SK-N-SH treated with all-trans-retinoic acid at 6 μM for 48 hours (cell line): ENCODE results near the gene DRC1.

Source experiments
- ARNTL ChIP-seq: fragments of 450-650 bp; formaldehyde crosslinking; IDR thresholded peaks from 2 replicates; pipeline ENCODE4 v1.5.0; 2020; ENCODE audit warnings: low read depth, mild to moderate bottlenecking, moderate library complexity, borderline replicate concordance
- CSDC2 ChIP-seq: fragments of 250-450 bp; sonication (Bioruptor Pico); IDR thresholded peaks from 2 replicates; pipeline ENCODE4 v1.5.0; 2020; ENCODE audit warnings: mild to moderate bottlenecking, moderate library complexity
- GLIS3 ChIP-seq: fragments of 250-450 bp; sonication (Bioruptor Pico); IDR thresholded peaks from 2 replicates; pipeline ENCODE4 v1.5.0; 2020; ENCODE audit warnings: mild to moderate bottlenecking, moderate library complexity
- OSR1 ChIP-seq: fragments of 250-450 bp; sonication (Bioruptor Pico); IDR thresholded peaks from 2 replicates; pipeline ENCODE4 v1.8.0; 2022; ENCODE audit warnings: moderate library complexity, mild to moderate bottlenecking, inconsistent platforms
- RARB ChIP-seq: fragments of 250-450 bp; sonication (Bioruptor Pico); IDR thresholded peaks from 2 replicates; pipeline ENCODE4 v1.8.0; 2021; ENCODE audit warnings: mild to moderate bottlenecking, moderate library complexity
- ZC3H10 ChIP-seq: fragments of 250-450 bp; sonication (Bioruptor Pico); IDR thresholded peaks from 2 replicates; pipeline ENCODE4 v1.5.1; 2021; ENCODE audit warnings: mild to moderate bottlenecking, moderate library complexity
- ZFP3 ChIP-seq: fragments of 250-450 bp; sonication (Bioruptor Pico); IDR thresholded peaks from 2 replicates; pipeline ENCODE4 v1.5.0; 2020; ENCODE audit warnings: mild to moderate bottlenecking, moderate library complexity
- ZNF565 ChIP-seq: fragments of 450-650 bp; formaldehyde crosslinking; conservative IDR thresholded peaks from 2 replicates; pipeline ENCODE4 v1.5.0; 2020; ENCODE audit warnings: low read depth, mild to moderate bottlenecking, moderate library complexity
- TF ChIP-seq, protein P1 (sequence below): fragments of 250-450 bp; sonication (Bioruptor Pico); IDR thresholded peaks from 2 replicates; pipeline ENCODE4 v1.8.0; 2020; ENCODE audit warnings: mild to moderate bottlenecking, moderate library complexity, borderline replicate concordance
- TF ChIP-seq, protein P2 (sequence below): fragments of 250-450 bp; sonication (Bioruptor Pico); IDR thresholded peaks from 2 replicates; pipeline ENCODE4 v1.5.1; 2020; ENCODE audit warnings: low read depth, mild to moderate bottlenecking, moderate library complexity

DNA sequence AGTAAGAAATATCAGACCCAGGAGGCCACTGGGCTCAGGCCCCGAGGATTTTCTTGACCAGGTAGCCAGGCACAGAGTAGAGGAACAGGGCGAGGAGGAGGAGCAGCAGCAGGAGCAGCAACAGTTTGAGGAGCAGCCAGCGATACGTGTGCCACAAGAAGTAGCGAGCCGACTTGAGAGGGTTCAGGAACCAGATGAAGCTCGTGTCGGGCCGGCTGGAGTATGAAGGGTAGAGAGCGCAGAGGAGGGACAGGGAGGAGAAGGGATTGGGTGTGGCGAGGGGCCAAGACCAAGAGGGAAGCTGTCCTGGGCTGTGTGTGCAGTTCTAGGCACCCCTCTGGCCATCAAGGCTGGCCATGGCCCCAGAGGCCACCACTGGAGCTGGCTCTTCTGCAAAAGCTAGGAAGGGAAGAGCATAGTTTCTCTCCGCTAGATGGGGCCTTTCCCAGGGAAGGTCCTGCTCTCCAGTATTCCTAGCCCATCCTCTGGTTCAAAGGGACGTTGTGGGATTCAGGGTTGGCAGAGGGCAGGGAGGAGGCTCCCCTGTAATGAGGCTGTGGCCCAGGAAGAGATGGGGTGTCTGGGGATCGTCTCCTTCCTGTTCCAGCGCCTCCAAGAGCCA is 58.4 kb downstream of the DRC1 start:
- TF ChIP-seq, protein P1, sequence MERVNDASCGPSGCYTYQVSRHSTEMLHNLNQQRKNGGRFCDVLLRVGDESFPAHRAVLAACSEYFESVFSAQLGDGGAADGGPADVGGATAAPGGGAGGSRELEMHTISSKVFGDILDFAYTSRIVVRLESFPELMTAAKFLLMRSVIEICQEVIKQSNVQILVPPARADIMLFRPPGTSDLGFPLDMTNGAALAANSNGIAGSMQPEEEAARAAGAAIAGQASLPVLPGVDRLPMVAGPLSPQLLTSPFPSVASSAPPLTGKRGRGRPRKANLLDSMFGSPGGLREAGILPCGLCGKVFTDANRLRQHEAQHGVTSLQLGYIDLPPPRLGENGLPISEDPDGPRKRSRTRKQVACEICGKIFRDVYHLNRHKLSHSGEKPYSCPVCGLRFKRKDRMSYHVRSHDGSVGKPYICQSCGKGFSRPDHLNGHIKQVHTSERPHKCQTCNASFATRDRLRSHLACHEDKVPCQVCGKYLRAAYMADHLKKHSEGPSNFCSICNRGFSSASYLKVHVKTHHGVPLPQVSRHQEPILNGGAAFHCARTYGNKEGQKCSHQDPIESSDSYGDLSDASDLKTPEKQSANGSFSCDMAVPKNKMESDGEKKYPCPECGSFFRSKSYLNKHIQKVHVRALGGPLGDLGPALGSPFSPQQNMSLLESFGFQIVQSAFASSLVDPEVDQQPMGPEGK (CRISPR knock-in tag): no peak
- TF ChIP-seq, protein P2, sequence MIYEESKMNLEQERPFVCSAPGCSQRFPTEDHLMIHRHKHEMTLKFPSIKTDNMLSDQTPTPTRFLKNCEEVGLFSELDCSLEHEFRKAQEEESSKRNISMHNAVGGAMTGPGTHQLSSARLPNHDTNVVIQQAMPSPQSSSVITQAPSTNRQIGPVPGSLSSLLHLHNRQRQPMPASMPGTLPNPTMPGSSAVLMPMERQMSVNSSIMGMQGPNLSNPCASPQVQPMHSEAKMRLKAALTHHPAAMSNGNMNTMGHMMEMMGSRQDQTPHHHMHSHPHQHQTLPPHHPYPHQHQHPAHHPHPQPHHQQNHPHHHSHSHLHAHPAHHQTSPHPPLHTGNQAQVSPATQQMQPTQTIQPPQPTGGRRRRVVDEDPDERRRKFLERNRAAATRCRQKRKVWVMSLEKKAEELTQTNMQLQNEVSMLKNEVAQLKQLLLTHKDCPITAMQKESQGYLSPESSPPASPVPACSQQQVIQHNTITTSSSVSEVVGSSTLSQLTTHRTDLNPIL (CRISPR knock-in tag): no peak
- TF ChIP-seq CSDC2 (CRISPR knock-in tag) (no peak), ARNTL (CRISPR knock-in tag) (no peak), ZFP3 (CRISPR knock-in tag) (no peak), ZNF565 (CRISPR knock-in tag) (no peak), OSR1 (CRISPR knock-in tag) (no peak), ZC3H10 (CRISPR knock-in tag) (no peak), GLIS3 (CRISPR knock-in tag) (no peak), RARB (CRISPR knock-in tag) (no peak)
